Trophoblast cell (in vitro differentiated cells and primary cell): Measurements from ENCODE around the gene ANKRD35.

Experiments
- DNase-seq, 2 donors: peaks; one replicate each; pipeline ENCODE4 v3.0.0-alpha.2; 2016
- H2AFZ ChIP-seq: 2 replicates; pipeline ENCODE4 v1.6.1; 2013; ENCODE audit warnings: low read length, moderate library complexity, mild to moderate bottlenecking; ENCODE audit not compliant: insufficient read depth, poor library complexity
- H2AK5ac ChIP-seq: 2 replicates; pipeline ENCODE4 v1.6.1; 2013; ENCODE audit warnings: mild to moderate bottlenecking, low read length
- H2BK120ac ChIP-seq: 2 replicates; pipeline ENCODE4 v1.6.1; 2013; ENCODE audit warnings: low read length, mild to moderate bottlenecking, moderate library complexity; ENCODE audit not compliant: insufficient read depth, poor library complexity
- H2BK12ac ChIP-seq: 2 replicates; pipeline ENCODE4 v1.6.1; 2013; ENCODE audit warnings: mild to moderate bottlenecking, low read length, moderate library complexity
- H2BK5ac ChIP-seq: 2 replicates; pipeline ENCODE4 v1.6.1; 2013; ENCODE audit warnings: low read length, low read depth, moderate library complexity, mild to moderate bottlenecking; ENCODE audit not compliant: poor library complexity
- H3K14ac ChIP-seq: 2 replicates; pipeline ENCODE4 v1.6.1; 2013; ENCODE audit warnings: mild to moderate bottlenecking, low read length
- H3K18ac ChIP-seq: 2 replicates; pipeline ENCODE4 v1.6.1; 2013; ENCODE audit warnings: mild to moderate bottlenecking, low read length
- H3K23ac ChIP-seq: 2 replicates; pipeline ENCODE4 v1.6.1; 2013; ENCODE audit warnings: low read length
- H3K27ac ChIP-seq: 2 replicates; pipeline ENCODE4 v1.5.1; 2013; ENCODE audit warnings: low read depth, mild to moderate bottlenecking, inconsistent platforms, low read length, moderate library complexity
- H3K27me3 ChIP-seq: 2 replicates; pipeline ENCODE4 v1.6.1; 2013; ENCODE audit warnings: inconsistent platforms, mild to moderate bottlenecking, low read length, moderate library complexity; ENCODE audit not compliant: insufficient read depth
- H3K36me3 ChIP-seq, 2 experiments: 1 replicate in 1 of 2; 2 replicates in 1 of 2; pipeline ENCODE4 v1.6.1; 2013; ENCODE audit warnings: low read length in 2 of 2, mild to moderate bottlenecking in 2 of 2, moderate library complexity in 1 of 2; ENCODE audit not compliant: insufficient read depth in 2 of 2, control insufficient read depth in 1 of 2
- H3K4ac ChIP-seq: 2 replicates; pipeline ENCODE4 v1.6.1; 2013; ENCODE audit warnings: low read depth, mild to moderate bottlenecking, low read length, moderate library complexity
- H3K4me1 ChIP-seq, 2 experiments: 1 replicate in 1 of 2; 2 replicates in 1 of 2; pipeline ENCODE4 v1.6.1; 2013; ENCODE audit warnings: low read length in 2 of 2, mild to moderate bottlenecking in 2 of 2, moderate library complexity in 1 of 2; ENCODE audit not compliant: insufficient read depth in 2 of 2, control insufficient read depth in 1 of 2
- H3K4me2 ChIP-seq: 2 replicates; pipeline ENCODE4 v1.6.1; 2013; ENCODE audit warnings: inconsistent platforms, mild to moderate bottlenecking, low read length, moderate library complexity
- H3K4me3 ChIP-seq: 2 replicates; pipeline ENCODE4 v1.5.1; 2013; ENCODE audit warnings: mild to moderate bottlenecking, low read depth, low read length, inconsistent platforms
- H3K79me1 ChIP-seq: one replicate; pipeline ENCODE4 v1.6.1; 2013; ENCODE audit warnings: low read length
- H3K79me2 ChIP-seq: 2 replicates; pipeline ENCODE4 v1.6.1; 2013; ENCODE audit warnings: low read length, mild to moderate bottlenecking; ENCODE audit not compliant: control insufficient read depth, insufficient read depth, poor library complexity
- H3K9ac ChIP-seq: 2 replicates; pipeline ENCODE4 v1.6.1; 2013; ENCODE audit warnings: mild to moderate bottlenecking, low read length
- H3K9me3 ChIP-seq: 2 replicates; pipeline ENCODE4 v1.6.1; 2013; ENCODE audit warnings: low read depth, mild to moderate bottlenecking, control low read depth, inconsistent platforms, low read length; ENCODE audit not compliant: insufficient read depth
- H4K12ac ChIP-seq: 2 replicates; pipeline ENCODE4 v1.6.1; 2013; ENCODE audit warnings: low read depth, mild to moderate bottlenecking, low read length, moderate library complexity
- H4K8ac ChIP-seq: 2 replicates; pipeline ENCODE4 v1.6.1; 2013; ENCODE audit warnings: low read depth, mild to moderate bottlenecking, low read length, moderate library complexity
- H4K91ac ChIP-seq: one replicate; pipeline ENCODE4 v1.6.1; 2013; ENCODE audit warnings: low read depth, mild to moderate bottlenecking, low read length, moderate library complexity
- WGBS: extraction: QIAGEN DNeasy Blood & Tissue Kit; methylation state at CpG from one replicate; pipeline ENCODE4 v1.1.7; 2013; ENCODE audit warnings: missing lambda C conversion rate; ENCODE audit not compliant: insufficient read length, insufficient coverage; ENCODE audit errors: extremely low coverage; 5-methylcytosine and 5-hydroxymethylcytosine counted together

The ANKRD35 gene

DNA sequence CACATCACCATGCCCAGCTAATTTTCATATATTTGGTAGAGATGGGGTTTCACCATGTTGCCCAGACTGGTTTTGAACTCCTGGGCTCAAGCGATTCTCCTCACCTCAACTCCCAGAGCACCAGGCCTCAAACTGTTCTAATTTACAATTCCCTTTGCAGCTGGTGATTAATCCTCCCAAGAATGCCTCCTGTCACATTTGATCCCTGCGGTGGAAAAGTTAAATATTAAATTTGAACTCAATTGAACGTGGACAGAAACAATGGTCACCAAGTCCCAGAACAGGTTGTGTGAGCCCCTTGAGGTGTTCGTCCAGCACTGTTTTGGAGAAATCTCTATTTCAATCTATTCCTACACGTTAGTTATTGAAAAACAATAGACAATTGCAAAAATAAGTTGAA lies 2.0 kb upstream of the ANKRD35 start:
- H3K4me2 ChIP-seq = no peak overlapping the region
- H2BK12ac ChIP-seq = no peak overlapping the region
- peaks cover 0 to 8% of the 10 kb centered on the region in 2 experiments for H3K4me1 ChIP-seq
- WGBS = no CpG with 5 or more reads among the region's 5 CpGs
- no peaks in the 10 kb centered on the region for H3K79me2 ChIP-seq
- peaks cover 8% of the 10 kb centered on the region for H3K27me3 ChIP-seq
- no peak for DNase-seq
- no peak overlapping the region for H2AK5ac ChIP-seq
- H3K18ac ChIP-seq = no peak overlapping the region
- H2BK120ac ChIP-seq = no peak overlapping the region
- H3K4ac ChIP-seq = no peak overlapping the region
- H3K9me3 ChIP-seq = no peaks in the 10 kb centered on the region
- no peak overlapping the region for H3K27ac ChIP-seq
- no peak overlapping the region for H2BK5ac ChIP-seq
- peaks cover 4% of the 10 kb centered on the region for H3K79me1 ChIP-seq
- H4K8ac ChIP-seq = no peak overlapping the region
- no peak overlapping the region for H3K4me3 ChIP-seq
- no peak overlapping the region for H3K9ac ChIP-seq
- no peak overlapping the region for H3K14ac ChIP-seq
- H4K12ac ChIP-seq = no peak overlapping the region
- no peak overlapping the region for H3K23ac ChIP-seq
- H3K36me3 ChIP-seq = no peaks in the 10 kb centered on the region
- H2AFZ ChIP-seq = no peak overlapping the region
- H4K91ac ChIP-seq = no peak overlapping the region

DNA sequence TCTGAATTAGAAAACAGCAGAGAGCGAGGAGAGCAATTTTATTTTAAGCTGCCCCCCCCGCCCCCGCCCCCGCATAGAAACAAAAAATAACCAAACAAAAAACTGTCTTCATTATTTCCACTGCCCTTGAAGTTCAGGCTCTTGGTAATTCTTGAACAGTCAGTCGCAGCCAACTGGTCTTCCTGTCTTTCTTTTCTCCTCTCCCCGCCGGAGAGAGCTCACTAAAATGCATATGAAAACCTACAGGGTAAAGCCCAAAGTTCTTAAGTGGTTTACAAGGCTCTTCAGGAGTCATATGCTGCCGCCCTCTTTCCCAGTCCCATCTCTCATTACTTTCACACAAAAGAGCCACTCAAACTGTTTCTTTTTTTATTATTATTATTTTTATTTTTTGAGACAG lies 1.1 kb upstream of the ANKRD35 start:
- no CpG with 5 or more reads among the region's 8 CpGs for WGBS
- H2AFZ ChIP-seq = no peak overlapping the region
- H4K12ac ChIP-seq = no peak overlapping the region
- H4K8ac ChIP-seq = no peak overlapping the region
- no peak overlapping the region for H3K4me2 ChIP-seq
- no peaks in the 10 kb centered on the region for H3K79me1 ChIP-seq
- H3K4me1 ChIP-seq = peaks cover 0 to 3% of the 10 kb centered on the region in 2 experiments
- no peak overlapping the region for H3K18ac ChIP-seq
- DNase-seq = no peak
- no peak overlapping the region for H3K9ac ChIP-seq
- no peak overlapping the region for H3K23ac ChIP-seq
- no peaks in the 10 kb centered on the region for H3K36me3 ChIP-seq
- peaks cover 8% of the 10 kb centered on the region for H3K27me3 ChIP-seq
- H2BK12ac ChIP-seq = no peak overlapping the region
- no peak overlapping the region for H3K4ac ChIP-seq
- no peak overlapping the region for H4K91ac ChIP-seq
- no peak overlapping the region for H3K4me3 ChIP-seq
- H2AK5ac ChIP-seq = no peak overlapping the region
- no peak overlapping the region for H2BK5ac ChIP-seq
- H2BK120ac ChIP-seq = no peak overlapping the region
- H3K79me2 ChIP-seq = no peaks in the 10 kb centered on the region
- no peaks in the 10 kb centered on the region for H3K9me3 ChIP-seq
- no peak overlapping the region for H3K14ac ChIP-seq
- H3K27ac ChIP-seq = no peak overlapping the region

DNA sequence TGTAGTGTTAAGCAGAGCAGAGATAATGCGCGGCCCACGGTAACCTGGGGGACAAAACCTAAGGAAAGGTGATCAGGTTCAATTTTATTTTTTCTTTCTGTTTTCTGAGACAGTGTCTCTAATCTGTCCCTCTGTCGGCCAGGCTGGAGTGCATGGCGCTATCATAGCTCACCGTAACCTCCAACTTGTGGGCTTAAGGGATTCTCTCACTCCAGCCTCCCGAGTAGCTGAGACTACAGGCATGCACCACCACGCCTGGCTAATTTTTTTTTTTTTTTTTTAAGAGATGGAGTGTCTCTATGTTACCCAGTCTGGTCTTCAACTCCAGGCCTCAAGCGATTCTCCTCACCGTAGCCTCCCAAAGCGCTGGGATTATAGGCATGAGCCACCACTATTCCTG lies 724 bp upstream of the ANKRD35 start:
- Histone ChIP-seq H4K8ac (no peak overlapping the region), H3K79me1 (no peaks in the 10 kb centered on the region), H3K4me3 (no peak overlapping the region), H3K36me3 (no peaks in the 10 kb centered on the region), H3K79me2 (no peaks in the 10 kb centered on the region), H4K12ac (no peak overlapping the region), H2BK120ac (no peak overlapping the region), H3K27me3 (peaks cover 8% of the 10 kb centered on the region), H2BK12ac (no peak overlapping the region), H3K27ac (no peak overlapping the region), H3K9me3 (no peaks in the 10 kb centered on the region), H2AK5ac (no peak overlapping the region), H3K4me1 (peaks cover 0 to under 1% of the 10 kb centered on the region in 2 experiments), H2AFZ (peak overlapping the region; percentile 57), H3K18ac (no peak overlapping the region), H3K23ac (no peak overlapping the region), H2BK5ac (no peak overlapping the region), H3K9ac (no peak overlapping the region), H3K14ac (no peak overlapping the region), H3K4me2 (peak overlapping the region; percentile 82), H3K4ac (no peak overlapping the region), H4K91ac (no peak overlapping the region)
- no peak for DNase-seq
- WGBS = no CpG with 5 or more reads among the region's 11 CpGs

DNA sequence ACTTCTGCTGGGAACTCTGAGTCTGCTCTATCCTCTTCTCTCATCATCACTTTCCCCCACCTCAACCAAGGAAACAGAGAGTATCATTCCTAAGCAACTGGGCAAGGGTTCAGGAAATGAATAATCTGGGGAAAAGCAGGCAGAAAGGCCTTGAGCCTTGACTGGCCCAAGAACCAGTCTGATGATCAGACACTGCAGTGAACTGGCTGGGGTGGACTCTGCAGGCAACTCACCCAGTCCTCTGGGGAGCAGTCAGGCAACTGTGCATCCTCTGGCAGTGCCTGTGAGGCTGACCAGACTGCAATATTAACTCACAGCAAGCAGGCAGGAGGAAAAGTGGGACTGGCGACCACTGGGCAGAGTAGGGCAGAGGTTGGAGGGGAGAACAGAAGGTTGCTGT lies 991 bp downstream of the ANKRD35 start:
- Histone ChIP-seq H2BK120ac (no peak overlapping the region), H3K4me2 (no peak overlapping the region), H2AFZ (no peak overlapping the region), H3K27me3 (peaks cover 8% of the 10 kb centered on the region), H3K23ac (no peak overlapping the region), H3K18ac (no peak overlapping the region), H3K9me3 (no peaks in the 10 kb centered on the region), H2AK5ac (no peak overlapping the region), H2BK12ac (no peak overlapping the region), H3K79me2 (no peaks in the 10 kb centered on the region), H3K4ac (no peak overlapping the region), H3K27ac (no peak overlapping the region), H3K4me3 (no peak overlapping the region), H3K9ac (no peak overlapping the region), H3K14ac (no peak overlapping the region), H2BK5ac (no peak overlapping the region), H3K4me1 (peaks cover 2 to 5% of the 10 kb centered on the region in 2 experiments), H4K8ac (no peak overlapping the region), H3K79me1 (peaks cover 2% of the 10 kb centered on the region), H3K36me3 (no peaks in the 10 kb centered on the region), H4K12ac (no peak overlapping the region), H4K91ac (no peak overlapping the region)
- WGBS = no CpG with 5 or more reads among the region's 1 CpG
- no peak for DNase-seq
